Measurements from ENCODE around the gene ANKH. TPM values are rescaled to one million over a fixed set of nuclear protein-coding genes. Genes with fewer than 3 reads are reported as not detected.

Gene ANKH
- polyA plus RNA-seq, 1 donor from 2014 or later = 9.9 TPM

- Histone ChIP-seq H4K20me1 (ENCODE audit: insufficient read depth) (no peaks in the 10 kb centered on the region), H3K27ac (ENCODE audit: low read length) (no peak overlapping the region), H3K27me3 (ENCODE audit: insufficient read depth, low read depth, low read length) (no peaks in the 10 kb centered on the region), H3K4me2 (ENCODE audit: low read length) (no peak overlapping the region), H2AFZ (ENCODE audit: low read depth, low read length) (no peak overlapping the region), H3K9me3 (ENCODE audit: low read length) (no peaks in the 10 kb centered on the region), H3K9ac (ENCODE audit: low read length) (no peak overlapping the region), H3K4me3 (ENCODE audit: low read length) (no peak overlapping the region), H3K36me3 (ENCODE audit: insufficient read depth, low read length) (no peaks in the 10 kb centered on the region), H3K79me2 (replicated peaks; ENCODE audit: insufficient read depth, low read length) (no peaks in the 10 kb centered on the region), H3F3A (ENCODE audit: insufficient read depth, low read length, poor library complexity, severe bottlenecking) (no peaks in the 10 kb centered on the region), H3K9me2 (ENCODE audit: insufficient read depth, low read length) (no peaks in the 10 kb centered on the region)
- TF ChIP-seq SMC3 (conservative IDR thresholded peaks at IDR 0.05; ENCODE audit: poor library complexity) (no peak), TAF1 (IDR thresholded peaks at IDR 0.05; ENCODE audit: low read depth) (no peak), POLR2AphosphoS5 (IDR thresholded peaks at IDR 0.05) (no peak), EZH2 (IDR thresholded peaks at IDR 0.05; ENCODE audit: borderline replicate concordance, insufficient read depth, low read length, poor library complexity, severe bottlenecking) (no peak), CTCF (IDR thresholded peaks at IDR 0.05; ENCODE audit: poor library complexity, severe bottlenecking) (no peak), RAD21 (conservative IDR thresholded peaks at IDR 0.05) (no peak)
Measured at GRCh38 chr5:14700478-14701436, 170.8 kb downstream of the ANKH start.

- Histone ChIP-seq H3K4me3 (ENCODE audit: low read length) (no peak overlapping the region), H2AFZ (ENCODE audit: low read depth, low read length) (no peak overlapping the region), H3K9me2 (ENCODE audit: insufficient read depth, low read length) (no peaks in the 10 kb centered on the region), H3K36me3 (ENCODE audit: insufficient read depth, low read length) (no peaks in the 10 kb centered on the region), H3K9ac (ENCODE audit: low read length) (no peak overlapping the region), H3K27me3 (ENCODE audit: insufficient read depth, low read depth, low read length) (no peaks in the 10 kb centered on the region), H4K20me1 (ENCODE audit: insufficient read depth) (no peaks in the 10 kb centered on the region), H3K79me2 (replicated peaks; ENCODE audit: insufficient read depth, low read length) (no peaks in the 10 kb centered on the region), H3F3A (ENCODE audit: insufficient read depth, low read length, poor library complexity, severe bottlenecking) (no peaks in the 10 kb centered on the region), H3K9me3 (ENCODE audit: low read length) (no peaks in the 10 kb centered on the region), H3K27ac (ENCODE audit: low read length) (no peak overlapping the region), H3K4me2 (ENCODE audit: low read length) (no peak overlapping the region)
- TF ChIP-seq EP300 (conservative IDR thresholded peaks at IDR 0.05; ENCODE audit: poor library complexity, severe bottlenecking) (no peak), SMC3 (conservative IDR thresholded peaks at IDR 0.05; ENCODE audit: poor library complexity) (no peak)
Measured at GRCh38 chr5:14699807-14700400, 171.7 kb downstream of the ANKH start.

- Histone ChIP-seq H3F3A (ENCODE audit: insufficient read depth, low read length, poor library complexity, severe bottlenecking) (no peaks in the 10 kb centered on the region), H2AFZ (ENCODE audit: low read depth, low read length) (no peak overlapping the region), H3K27ac (ENCODE audit: low read length) (no peak overlapping the region), H3K27me3 (ENCODE audit: insufficient read depth, low read depth, low read length) (no peaks in the 10 kb centered on the region), H3K9me2 (ENCODE audit: insufficient read depth, low read length) (no peaks in the 10 kb centered on the region), H3K9ac (ENCODE audit: low read length) (no peak overlapping the region), H3K9me3 (ENCODE audit: low read length) (no peaks in the 10 kb centered on the region), H3K4me3 (ENCODE audit: low read length) (no peak overlapping the region), H3K79me2 (replicated peaks; ENCODE audit: insufficient read depth, low read length) (no peaks in the 10 kb centered on the region), H3K36me3 (ENCODE audit: insufficient read depth, low read length) (no peaks in the 10 kb centered on the region), H4K20me1 (ENCODE audit: insufficient read depth) (no peaks in the 10 kb centered on the region), H3K4me2 (ENCODE audit: low read length) (no peak overlapping the region)
- TF ChIP-seq RAD21 (conservative IDR thresholded peaks at IDR 0.05) (no peak), SMC3 (conservative IDR thresholded peaks at IDR 0.05; ENCODE audit: poor library complexity) (no peak), MXI1 (conservative IDR thresholded peaks at IDR 0.05; ENCODE audit: poor library complexity, severe bottlenecking) (no peak), TAF1 (IDR thresholded peaks at IDR 0.05; ENCODE audit: low read depth) (no peak), EZH2 (IDR thresholded peaks at IDR 0.05; ENCODE audit: borderline replicate concordance, insufficient read depth, low read length, poor library complexity, severe bottlenecking) (no peak), EP300 (conservative IDR thresholded peaks at IDR 0.05; ENCODE audit: poor library complexity, severe bottlenecking) (no peak), CTCF (IDR thresholded peaks at IDR 0.05; ENCODE audit: poor library complexity, severe bottlenecking) (no peak), POLR2AphosphoS5 (IDR thresholded peaks at IDR 0.05) (no peak), REST (IDR thresholded peaks at IDR 0.05; ENCODE audit: borderline replicate concordance) (no peak)
Measured at GRCh38 chr5:14699159-14699558, 172.4 kb downstream of the ANKH start.

All from neural cell (in vitro differentiated cells).